Stimulated activated naive CD8-positive, alpha-beta T cell treated with anti-CD3 and anti-CD28 coated beads, Interleukin-15, amount 100 ng/mL, for 72 hours (primary cell): Measurements from ENCODE around the gene MYMX.

Source experiments
- ATAC-seq: fragments of 150-1000 bp; cut with Tn5 transposase; 2 replicates; pipeline ENCODE4 v1.10.0; 2021; ENCODE audit warnings: mild to moderate bottlenecking, moderate library complexity
- DNase-seq, 2 donors: peaks; one replicate each; pipeline ENCODE4 v3.0.0; 2021 to 2022
- H3K27ac Mint-ChIP-seq, 2 donors: one replicate each; pipeline ENCODE4 v1.8.0; 2022; ENCODE audit warnings: mild to moderate bottlenecking in 2 of 2, mixed read lengths in 2 of 2, moderate library complexity in 2 of 2
- H3K27me3 Mint-ChIP-seq: one replicate; pipeline ENCODE4 v1.8.0; 2022; ENCODE audit warnings: mixed read lengths
- H3K4me1 Mint-ChIP-seq: one replicate; pipeline ENCODE4 v1.8.0; 2022; ENCODE audit warnings: mild to moderate bottlenecking, mixed read lengths
- H3K4me3 Mint-ChIP-seq, 2 donors: one replicate each; pipeline ENCODE4 v1.8.0; 2022; ENCODE audit warnings: mild to moderate bottlenecking in 2 of 2, mixed read lengths in 2 of 2, moderate library complexity in 1 of 2
- H3K9me3 Mint-ChIP-seq, 2 donors: one replicate each; pipeline ENCODE4 v1.8.0; 2022; ENCODE audit warnings: mixed read lengths in 2 of 2

Gene MYMX

DNA sequence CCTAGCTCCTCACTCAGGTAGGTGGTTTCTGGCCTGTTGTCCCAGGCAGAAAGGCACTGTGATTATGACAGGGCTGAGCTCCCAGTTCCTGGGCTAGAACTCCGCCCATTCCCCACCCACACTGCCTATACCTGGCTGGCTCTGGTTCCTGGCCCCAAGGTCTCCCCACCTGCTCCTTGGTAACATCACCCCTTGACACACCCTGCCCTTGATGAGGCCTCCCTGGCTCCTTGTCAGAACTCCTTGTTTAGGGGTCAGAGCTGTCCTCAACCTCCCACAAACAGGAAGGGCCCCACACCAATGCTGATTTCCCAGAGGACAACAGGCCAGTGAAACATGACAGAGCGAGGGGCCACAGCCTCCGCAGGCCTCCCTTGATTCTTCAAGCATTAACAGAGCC lies 15.5 kb upstream of the MYMX start:
- Mint-ChIP-seq H3K27ac (no peak overlapping the region), H3K4me1 (no peaks in the 10 kb centered on the region), H3K4me3 (no peak overlapping the region), H3K9me3 (no peaks in the 10 kb centered on the region), H3K27me3 (peaks cover 15% of the 10 kb centered on the region)
- DNase-seq (no peak), ATAC-seq (no peak)

DNA sequence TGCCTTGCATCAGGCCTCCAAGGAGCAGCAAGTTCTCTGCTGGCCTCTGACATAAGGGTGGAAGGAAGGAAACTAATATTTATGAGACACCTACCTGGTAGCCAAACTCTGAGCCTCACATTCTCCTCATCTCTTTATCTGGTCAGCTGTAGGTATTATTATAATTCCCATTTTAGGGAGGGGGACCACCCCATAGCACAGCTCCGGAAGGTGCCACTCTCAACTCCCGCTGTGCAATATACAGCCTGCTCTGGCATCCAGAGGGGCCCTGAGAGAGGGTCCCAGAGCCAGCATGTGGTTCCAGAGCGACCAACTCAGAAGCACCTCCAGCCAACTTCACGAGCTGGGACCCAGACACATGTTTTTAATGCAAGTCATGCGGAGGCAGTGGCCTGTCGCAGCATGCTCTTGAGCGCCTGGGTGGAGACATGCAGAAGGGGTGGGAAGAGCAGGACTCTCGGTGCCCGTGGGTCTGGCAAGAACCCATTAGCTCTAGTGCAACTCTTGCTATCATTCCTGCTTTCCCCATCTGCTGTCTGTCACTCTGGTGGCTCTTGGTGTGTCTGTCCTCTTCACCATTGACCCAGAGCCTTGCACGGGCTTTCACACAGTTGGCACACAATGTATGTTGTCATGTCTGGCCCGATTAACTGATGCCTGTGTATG lies 15.0 kb upstream of the MYMX start:
- no peak for ATAC-seq
- no peaks in the 10 kb centered on the region for H3K9me3 Mint-ChIP-seq

DNA sequence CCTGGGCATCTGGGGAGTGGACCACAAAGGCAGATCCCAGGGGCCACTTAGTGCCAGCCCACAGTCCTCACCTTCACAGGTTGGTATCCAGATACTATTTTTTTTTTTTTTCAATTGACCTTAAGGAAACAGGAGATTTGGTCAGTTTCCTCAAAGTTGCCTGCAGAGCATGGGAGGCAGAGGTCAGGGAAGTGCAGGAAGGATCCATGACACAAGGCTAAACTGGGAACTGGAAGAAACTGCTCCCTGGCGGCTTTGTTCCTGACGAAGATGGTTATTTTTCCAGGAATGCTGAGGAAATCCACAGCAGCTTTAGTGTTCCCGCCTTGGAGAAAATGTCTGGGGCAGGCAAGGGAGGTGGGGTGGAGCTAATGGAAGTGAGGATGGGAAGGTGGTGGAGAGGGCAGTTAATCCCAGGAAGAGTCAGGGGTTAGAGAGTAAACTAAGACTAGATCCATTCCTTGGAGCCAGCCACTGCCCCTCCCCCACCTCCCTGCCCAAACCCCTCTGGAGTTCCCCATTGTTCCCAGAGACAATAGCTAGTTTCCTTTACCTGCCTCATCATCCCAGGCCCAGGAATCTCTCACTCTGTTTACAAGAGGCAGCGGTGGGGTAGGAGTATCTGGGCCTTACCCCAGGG lies 14.3 kb upstream of the MYMX start:
- no peak overlapping the region for H3K4me3 Mint-ChIP-seq
- H3K4me1 Mint-ChIP-seq = no peaks in the 10 kb centered on the region
- no peaks in the 10 kb centered on the region for H3K9me3 Mint-ChIP-seq
- peaks cover 15% of the 10 kb centered on the region for H3K27me3 Mint-ChIP-seq
- no peak for ATAC-seq
- DNase-seq = no peak
- H3K27ac Mint-ChIP-seq = peak overlapping the region in 1 of 2 donors; percentile 71

More for the DNA sequence above, 15.0 kb upstream of the MYMX start:
- no peak overlapping the region for H3K4me3 Mint-ChIP-seq
- H3K27me3 Mint-ChIP-seq = peaks cover 15% of the 10 kb centered on the region
- DNase-seq = no peak
- H3K27ac Mint-ChIP-seq = peak overlapping the region in 1 of 2 donors; percentile 71
- no peaks in the 10 kb centered on the region for H3K4me1 Mint-ChIP-seq

DNA sequence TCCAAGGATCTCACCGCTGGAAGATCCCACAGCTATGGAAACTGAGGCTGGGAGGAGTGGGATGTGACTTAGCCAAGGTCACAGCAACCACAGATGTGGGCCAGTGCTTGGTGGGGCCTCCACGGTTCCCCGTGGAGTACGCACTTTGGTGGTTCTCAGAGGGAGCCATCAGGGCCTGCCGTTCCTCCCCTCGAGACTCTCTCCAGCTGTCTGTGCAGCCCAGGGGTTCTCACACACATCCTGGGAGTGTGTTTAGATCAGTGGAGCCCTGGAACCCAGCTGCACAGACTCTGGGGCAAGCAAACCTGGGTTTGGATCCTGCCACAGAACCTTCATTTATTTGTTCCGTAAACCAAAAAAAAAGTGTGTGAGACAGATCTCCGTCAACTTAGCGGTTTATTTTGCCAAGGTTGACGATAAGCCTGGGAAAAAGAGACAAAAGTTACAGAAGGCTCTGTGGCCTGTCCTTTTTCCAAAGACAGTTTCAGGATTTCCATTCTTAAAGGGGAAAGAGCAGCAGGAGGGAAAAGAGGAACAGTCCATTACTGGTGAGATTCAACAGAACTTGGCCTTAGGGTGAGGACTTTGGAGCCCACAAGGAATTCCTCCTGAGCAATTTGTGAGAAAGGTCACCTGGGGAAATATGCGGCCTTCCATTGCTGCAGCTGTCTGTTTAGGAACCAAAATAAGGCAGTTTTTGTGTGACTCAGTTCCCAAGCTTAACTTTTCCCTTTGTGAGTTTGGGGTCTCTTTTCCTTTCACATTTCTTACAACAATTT lies 13.6 kb upstream of the MYMX start:
- ATAC-seq (no peak), DNase-seq (no peak)
- H3K4me1 Mint-ChIP-seq = no peaks in the 10 kb centered on the region
- no peak overlapping the region for H3K27ac Mint-ChIP-seq
- H3K27me3 Mint-ChIP-seq = peaks cover 16% of the 10 kb centered on the region
- H3K9me3 Mint-ChIP-seq = no peaks in the 10 kb centered on the region
- no peak overlapping the region for H3K4me3 Mint-ChIP-seq

DNA sequence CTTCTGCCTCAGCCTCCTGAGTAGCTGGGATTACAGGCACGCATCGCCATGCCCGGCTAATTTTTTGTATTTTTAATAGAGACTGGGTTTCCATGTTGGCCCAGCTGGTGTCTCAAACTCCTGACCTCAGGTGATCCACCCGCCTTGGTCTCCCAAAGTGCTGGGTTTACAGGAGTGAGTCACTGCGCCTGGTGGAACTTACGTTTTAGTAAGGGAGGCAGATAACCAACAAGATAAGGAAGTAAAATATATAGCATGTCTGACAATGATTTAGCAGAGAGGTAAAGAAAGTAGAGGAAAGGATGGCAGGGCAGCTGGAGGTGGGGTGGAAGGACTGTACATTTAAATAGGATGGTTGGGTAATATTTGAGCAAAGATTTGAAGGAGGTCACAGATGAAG lies 12.8 kb upstream of the MYMX start:
- ATAC-seq (no peak), DNase-seq (no peak)
- Mint-ChIP-seq H3K27ac (no peak overlapping the region), H3K4me3 (no peak overlapping the region), H3K9me3 (no peaks in the 10 kb centered on the region), H3K4me1 (no peaks in the 10 kb centered on the region), H3K27me3 (peaks cover 22% of the 10 kb centered on the region)

DNA sequence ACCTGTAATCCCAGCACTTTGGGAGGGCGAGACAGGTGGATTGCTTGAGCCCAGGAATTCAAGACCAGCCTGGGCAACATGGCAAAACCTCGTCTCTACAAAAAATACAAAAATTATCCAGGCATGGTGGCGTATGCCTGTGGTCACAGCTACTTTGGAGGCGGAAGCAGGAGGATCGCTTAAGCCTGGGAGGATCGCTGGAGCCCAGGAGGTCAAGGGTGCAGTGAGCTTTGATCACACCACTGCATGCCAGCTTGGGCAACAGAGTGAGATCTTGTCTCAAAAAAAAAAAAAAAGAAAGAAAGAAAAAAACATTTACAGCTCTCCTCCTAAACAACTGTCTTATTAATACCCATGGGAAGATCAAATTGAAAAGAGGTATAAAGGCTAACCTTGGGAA lies 8.8 kb upstream of the MYMX start:
- Mint-ChIP-seq H3K4me3 (no peak overlapping the region), H3K27me3 (peaks cover 7% of the 10 kb centered on the region), H3K4me1 (no peaks in the 10 kb centered on the region), H3K27ac (no peak overlapping the region), H3K9me3 (no peaks in the 10 kb centered on the region)
- ATAC-seq (no peak), DNase-seq (no peak)

DNA sequence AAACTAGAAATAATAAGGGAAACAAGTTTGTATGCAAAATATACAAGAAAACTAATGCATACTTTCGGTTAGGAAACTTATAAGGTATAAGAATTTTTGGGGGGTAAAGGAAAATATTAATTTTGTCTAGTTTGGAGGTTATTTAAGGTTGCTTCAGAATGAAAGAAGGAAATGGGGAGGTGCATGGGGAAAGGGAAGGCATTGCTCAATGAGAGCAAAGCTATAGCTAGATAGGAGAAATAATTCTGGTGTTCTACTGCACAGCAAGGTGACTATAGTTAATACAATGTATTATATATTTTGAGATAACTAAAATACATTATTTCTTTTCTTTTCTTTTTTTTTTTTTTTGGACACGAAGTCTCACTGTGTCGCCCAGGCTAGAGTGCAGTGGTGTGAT lies 5.4 kb upstream of the MYMX start:
- Mint-ChIP-seq H3K4me3 (no peak overlapping the region), H3K27ac (no peak overlapping the region), H3K4me1 (no peaks in the 10 kb centered on the region), H3K9me3 (no peaks in the 10 kb centered on the region), H3K27me3 (peaks cover 7% of the 10 kb centered on the region)
- DNase-seq = no peak
- no peak for ATAC-seq

DNA sequence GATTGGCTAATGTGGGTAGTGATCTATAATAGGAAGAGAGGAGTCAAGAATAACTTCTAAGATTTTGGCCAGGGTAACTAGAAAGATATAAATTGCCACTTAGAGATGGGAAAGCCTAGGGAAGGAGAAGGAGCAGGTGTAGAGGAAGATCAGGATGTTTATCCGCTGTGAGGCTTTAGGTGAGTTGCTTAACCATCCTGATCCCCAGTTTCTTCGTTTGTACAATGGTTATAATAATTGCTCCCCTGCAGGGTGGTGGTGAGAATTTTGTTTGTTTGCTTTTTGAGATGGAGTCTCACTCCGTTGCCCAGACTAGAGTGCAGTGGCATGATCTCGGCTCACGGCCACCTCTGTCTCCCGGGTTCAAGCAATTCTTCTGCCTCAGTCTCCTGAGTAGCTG lies 2.4 kb upstream of the MYMX start:
- Mint-ChIP-seq H3K27me3 (no peaks in the 10 kb centered on the region), H3K9me3 (no peaks in the 10 kb centered on the region)

DNA sequence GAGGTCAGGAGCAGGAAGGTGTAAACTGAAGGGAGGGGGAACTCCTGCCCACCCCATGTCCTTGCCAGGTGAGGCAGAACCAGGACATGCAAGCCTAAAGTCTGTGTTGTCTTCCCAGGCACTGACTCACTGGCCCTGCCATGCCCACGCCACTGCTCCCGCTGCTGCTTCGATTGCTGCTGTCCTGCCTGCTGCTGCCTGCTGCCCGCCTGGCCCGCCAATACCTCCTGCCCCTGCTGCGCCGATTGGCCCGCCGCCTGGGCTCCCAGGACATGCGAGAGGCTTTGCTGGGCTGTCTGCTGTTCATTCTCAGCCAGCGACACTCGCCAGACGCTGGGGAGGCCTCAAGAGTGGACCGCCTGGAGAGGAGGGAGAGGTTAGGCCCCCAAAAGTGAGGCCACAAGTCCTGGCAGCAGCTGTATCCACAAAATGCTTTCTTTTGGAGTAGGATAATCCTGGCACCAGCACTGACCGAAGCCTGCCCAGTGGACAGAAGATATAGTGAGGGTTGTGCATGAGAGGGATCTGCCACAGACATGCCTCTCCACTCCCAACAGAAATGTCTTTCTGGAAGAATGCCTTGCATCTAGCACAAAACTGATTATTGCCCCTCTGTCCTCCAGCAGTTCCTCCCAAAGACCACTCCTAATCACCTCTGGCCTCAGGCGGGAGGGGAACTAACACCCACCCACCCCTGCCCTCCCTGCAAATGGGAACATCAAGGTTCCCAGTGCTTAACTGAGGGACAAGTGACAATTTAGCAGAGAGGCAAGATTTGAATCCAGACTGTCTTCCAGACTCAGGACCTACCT lies 812 bp downstream of the MYMX start:
- no peak overlapping the region for H3K27ac Mint-ChIP-seq
- ATAC-seq = no peak
- H3K9me3 Mint-ChIP-seq = no peaks in the 10 kb centered on the region
- no peak for DNase-seq
- H3K27me3 Mint-ChIP-seq = no peaks in the 10 kb centered on the region
- H3K4me3 Mint-ChIP-seq = no peak overlapping the region
- H3K4me1 Mint-ChIP-seq = peaks cover 36% of the 10 kb centered on the region

More for the DNA sequence above, 2.4 kb upstream of the MYMX start:
- Mint-ChIP-seq H3K4me1 (peaks cover 12% of the 10 kb centered on the region), H3K4me3 (no peak overlapping the region), H3K27ac (no peak overlapping the region)
- ATAC-seq (no peak), DNase-seq (no peak)

DNA sequence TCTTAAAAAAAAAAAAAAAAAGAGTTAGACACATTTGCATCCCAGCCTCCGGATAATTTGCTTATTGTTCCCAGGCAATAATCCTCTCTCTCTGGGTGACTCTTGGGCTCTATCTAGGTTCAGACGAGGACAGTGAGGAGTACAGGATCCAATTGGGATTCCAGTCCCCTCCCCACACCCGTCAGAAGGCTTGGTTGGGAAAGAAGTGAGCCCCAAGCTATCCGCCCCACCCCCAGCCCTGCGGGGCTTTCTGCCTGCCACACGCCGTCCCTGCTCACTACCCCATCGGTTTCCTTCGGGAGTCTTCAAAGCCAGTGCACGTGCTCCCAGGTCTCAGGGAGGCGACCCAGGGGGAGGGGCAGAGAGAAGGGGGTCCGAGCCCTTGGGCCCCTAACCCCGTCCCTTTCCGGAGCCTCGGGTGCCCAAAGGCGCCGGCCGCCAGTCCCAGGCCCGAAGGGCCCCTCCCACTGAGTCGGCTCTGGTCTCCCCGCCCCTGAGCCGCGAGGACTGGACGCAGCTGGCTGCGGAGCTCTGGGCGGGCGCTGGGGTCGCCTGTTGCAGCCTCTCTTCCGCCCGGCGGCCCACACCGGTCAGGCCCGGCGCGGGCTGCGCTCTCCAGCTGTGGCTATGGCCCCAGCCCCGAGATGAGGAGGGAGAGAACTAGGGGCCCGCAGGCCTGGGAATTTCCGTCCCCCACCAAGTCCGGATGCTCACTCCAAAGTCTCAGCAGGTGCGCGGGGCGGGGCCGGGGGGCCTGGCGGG lies 2.5 kb downstream of the MYMX start:
- no peaks in the 10 kb centered on the region for H3K9me3 Mint-ChIP-seq
- H3K27me3 Mint-ChIP-seq = no peaks in the 10 kb centered on the region
- peak; percentile 16 for ATAC-seq
- peak; percentile 34 to 41 for DNase-seq
- peak overlapping the region; percentile 81 to 84 for H3K4me3 Mint-ChIP-seq
- H3K27ac Mint-ChIP-seq = peak overlapping the region in 1 of 2 donors; percentile 71
- H3K4me1 Mint-ChIP-seq = peaks cover 47% of the 10 kb centered on the region

DNA sequence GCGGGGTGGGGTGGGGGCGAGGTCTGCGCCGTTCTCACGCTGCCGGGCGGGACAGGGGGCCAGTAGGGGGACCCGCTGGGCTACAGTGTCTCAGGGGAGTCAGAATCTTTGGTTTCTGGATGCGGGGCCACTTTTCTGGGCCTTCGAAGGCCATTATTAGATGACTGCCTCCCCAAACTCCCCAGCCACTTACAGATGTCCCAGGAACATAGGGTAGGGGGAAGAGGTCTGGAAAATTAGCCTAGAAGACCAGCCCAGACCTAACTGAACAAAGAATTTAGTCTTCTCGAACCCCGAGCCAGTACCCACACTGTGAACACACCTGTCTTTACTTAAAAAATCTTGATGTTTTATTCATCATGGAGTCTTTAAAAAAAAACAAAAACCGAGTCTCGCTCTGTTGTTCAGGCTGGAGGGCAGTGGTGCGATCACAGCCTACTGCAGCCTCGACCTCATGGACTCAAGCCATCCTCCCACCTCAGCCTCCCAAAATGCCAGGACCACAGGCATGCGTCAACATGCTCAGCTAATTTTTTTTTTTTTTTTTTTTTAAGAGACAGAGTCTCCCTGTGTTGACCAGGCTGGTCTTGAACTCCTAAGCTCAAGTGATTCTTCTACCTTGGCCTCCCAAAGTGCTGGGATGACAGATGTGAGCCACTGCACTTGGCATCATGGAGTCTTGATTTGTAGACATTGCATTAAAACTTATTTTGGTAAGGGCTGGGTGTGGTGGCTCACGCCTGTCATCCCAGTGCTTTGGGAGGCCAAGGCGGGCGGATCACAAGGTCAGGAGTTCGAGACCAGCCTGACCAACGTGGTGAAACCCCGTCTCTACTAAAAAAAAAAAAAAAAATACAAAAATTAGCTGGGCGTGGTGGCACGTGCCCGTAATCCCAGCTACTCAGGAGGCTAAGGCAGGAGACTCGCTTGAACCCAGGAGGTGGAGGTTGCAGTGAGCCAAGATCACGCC lies 3.4 kb downstream of the MYMX start:
- peaks cover 56% of the 10 kb centered on the region for H3K4me1 Mint-ChIP-seq
- ATAC-seq = no peak
- peak overlapping the region; percentile 81 to 84 for H3K4me3 Mint-ChIP-seq

DNA sequence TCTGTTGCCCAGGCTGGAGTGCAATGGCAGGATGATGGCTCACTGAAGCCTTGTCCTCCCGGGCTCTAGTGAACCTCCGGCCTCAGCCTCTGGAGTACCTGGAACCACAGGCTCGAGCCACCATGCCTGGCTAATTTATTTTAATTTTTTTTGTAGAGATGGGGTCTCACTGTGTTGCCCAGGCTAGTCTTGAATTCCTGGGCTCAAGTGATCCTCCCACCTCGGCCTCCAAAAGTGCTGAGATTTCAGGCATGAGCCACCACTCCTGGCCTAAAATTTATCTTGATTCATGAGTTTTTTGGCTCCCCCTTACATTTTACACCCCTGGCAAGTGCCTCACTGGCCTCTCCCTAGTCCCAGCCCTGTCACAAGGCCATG lies 4.2 kb downstream of the MYMX start:
- Mint-ChIP-seq H3K27me3 (no peaks in the 10 kb centered on the region), H3K4me1 (peaks cover 64% of the 10 kb centered on the region), H3K27ac (peak overlapping the region in 1 of 2 donors; percentile 4), H3K9me3 (no peaks in the 10 kb centered on the region), H3K4me3 (no peak overlapping the region)
- ATAC-seq (no peak), DNase-seq (no peak)

More for the DNA sequence above, 3.4 kb downstream of the MYMX start:
- Mint-ChIP-seq H3K9me3 (no peaks in the 10 kb centered on the region), H3K27me3 (no peaks in the 10 kb centered on the region), H3K27ac (no peak overlapping the region)
- DNase-seq = no peak

DNA sequence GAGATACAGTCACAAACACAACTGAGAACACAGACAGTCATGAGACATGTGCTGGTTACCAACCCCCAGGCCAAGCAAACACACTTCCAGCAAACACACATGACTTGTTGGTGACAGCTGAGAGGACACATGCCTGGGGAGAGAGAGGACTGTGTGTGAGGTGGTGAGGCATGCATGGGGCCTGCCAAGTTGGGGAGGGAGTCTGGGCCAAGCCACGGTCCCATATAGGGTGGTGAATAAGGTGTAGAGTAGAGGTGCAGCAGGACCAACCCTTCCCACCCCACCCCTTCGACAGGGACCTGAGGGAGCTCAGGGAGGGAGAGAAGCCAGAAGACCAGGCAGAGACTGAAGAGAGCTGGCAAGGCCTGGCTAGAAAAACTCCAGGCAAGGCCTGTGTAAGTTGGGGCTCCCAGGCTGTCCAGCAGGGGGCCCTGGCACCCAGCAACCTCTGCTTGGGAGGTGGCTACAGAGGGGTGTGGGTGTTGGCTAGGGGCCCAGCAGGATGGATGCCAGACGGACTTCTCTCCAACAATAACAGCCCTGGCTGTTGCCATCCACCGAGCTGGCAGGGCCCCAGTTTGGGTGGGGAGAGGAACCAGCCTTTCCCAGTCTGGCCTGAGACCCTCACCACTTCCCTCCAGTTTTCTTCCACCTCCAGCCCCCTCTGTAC lies 4.7 kb downstream of the MYMX start:
- no peaks in the 10 kb centered on the region for H3K9me3 Mint-ChIP-seq
- ATAC-seq = peak; percentile 77
- H3K27me3 Mint-ChIP-seq = no peaks in the 10 kb centered on the region
- peak overlapping the region; percentile 9 to 16 for H3K4me3 Mint-ChIP-seq
- H3K27ac Mint-ChIP-seq = peak overlapping the region in 1 of 2 donors; percentile 4
- H3K4me1 Mint-ChIP-seq = peaks cover 69% of the 10 kb centered on the region
- DNase-seq = peak; percentile 74 to 81

DNA sequence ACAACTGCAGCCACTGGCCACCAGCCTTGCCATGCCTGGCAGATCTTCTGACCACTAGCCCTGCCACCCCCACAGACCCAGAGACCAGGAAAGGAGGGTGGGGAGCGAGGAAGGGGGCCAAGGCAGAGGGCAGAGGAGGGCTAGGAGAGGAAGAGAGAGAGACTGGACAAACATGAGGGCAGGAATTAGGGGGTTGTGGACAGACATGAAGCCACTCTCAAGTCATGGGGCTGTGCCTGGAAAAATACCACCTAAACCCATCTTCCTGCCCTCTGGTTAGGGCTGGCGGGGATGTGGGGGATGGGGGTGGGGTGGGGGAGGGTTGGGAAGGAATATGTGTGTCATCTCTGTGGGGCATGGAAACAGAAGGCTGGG lies 5.2 kb downstream of the MYMX start:
- Mint-ChIP-seq H3K9me3 (no peaks in the 10 kb centered on the region), H3K4me1 (peaks cover 74% of the 10 kb centered on the region), H3K4me3 (peak overlapping the region; percentile 9 to 16), H3K27ac (no peak overlapping the region), H3K27me3 (no peaks in the 10 kb centered on the region)
- no peak for ATAC-seq
- no peak for DNase-seq
